Astrocyte of the cerebellum (primary cell): ENCODE results near the gene OR11G2.
"Not testable (repeated sequence)": the region's sequence is repeated elsewhere in the genome, so short reads cannot be mapped to it uniquely, and the experiment has no call there.

Experiments used
- DNase-seq: peaks from one replicate; pipeline ENCODE4 v3.0.0-alpha.2; 2011; ENCODE audit warnings: low read depth
- H3K4me3 ChIP-seq: 2 replicates; pipeline ENCODE4 v1.5.1; 2011; ENCODE audit warnings: mild to moderate bottlenecking, low read depth, low read length, moderate library complexity
- CTCF ChIP-seq: IDR thresholded peaks from 2 replicates; pipeline ENCODE4 v1.5.1; 2012; ENCODE audit warnings: low read length, low read depth, moderate library complexity, mild to moderate bottlenecking; ENCODE audit errors: missing control alignments
- in situ Hi-C: cut with HindIII; loops from 2 replicates; pipeline ENCODE4 v1.10.0; 2017; ENCODE audit warnings: low sequenced_read_pairs

Gene OR11G2

GRCh38 chr14:20190596-20190995, at the start of gene OR11G2:
Gene OR11G2 (plus strand): TSS chr14:20190896. CDS start chr14:20197438, 6,542 bp downstream.
- no peak within 1 kb of the TSS for H3K4me3 ChIP-seq
- DNase-seq: no peak
- no peak for TF ChIP-seq CTCF
- in situ Hi-C loops: no loop called here

GRCh38 chr14:20143911-20144310, 46.8 kb upstream of the OR11G2 start:
- TF ChIP-seq CTCF: no peak
- in situ Hi-C loops: no loop called here
- DNase-seq: no peak
- no peak overlapping the region for H3K4me3 ChIP-seq

- H3K4me3 ChIP-seq: no peak overlapping the region
- in situ Hi-C loops: no loop called here
- no peak for TF ChIP-seq CTCF
- DNase-seq: no peak
Measured at GRCh38 chr14:20144820-20145219, 45.9 kb upstream of the OR11G2 start.

GRCh38 chr14:20164462-20164861, 26.2 kb upstream of the OR11G2 start:
- no peak overlapping the region for H3K4me3 ChIP-seq
- TF ChIP-seq CTCF: no peak
- DNase-seq: no peak
- in situ Hi-C loops: no loop called here

GRCh38 chr14:20167091-20167490, 23.6 kb upstream of the OR11G2 start:
- TF ChIP-seq CTCF: no peak
- in situ Hi-C loops: no loop called here
- DNase-seq: no peak
- H3K4me3 ChIP-seq: no peak overlapping the region

GRCh38 chr14:20169852-20170251, 20.8 kb upstream of the OR11G2 start:
- H3K4me3 ChIP-seq, in situ Hi-C loops, DNase-seq: not testable (repeated sequence)

- DNase-seq, in situ Hi-C loops, H3K4me3 ChIP-seq: not testable (repeated sequence)
Measured at GRCh38 chr14:20174205-20174604, 16.5 kb upstream of the OR11G2 start.

- TF ChIP-seq CTCF: no peak
- in situ Hi-C loops: no loop called here
- DNase-seq: no peak
- no peak overlapping the region for H3K4me3 ChIP-seq
Measured at GRCh38 chr14:20176330-20176729, 14.4 kb upstream of the OR11G2 start.
